HG02840 (cell line): Measurements from ENCODE around the gene SOX2.

ENCODE experiments used
- ATAC-seq: cut with Tn5 transposase; IDR thresholded peaks from one replicate; pipeline ENCODE4 v1.9.1; 2021; ENCODE audit warnings: mild to moderate bottlenecking, moderate library complexity, moderate number of reproducible peaks; ENCODE audit not compliant: unreplicated experiment, low FRiP score

Gene SOX2

DNA sequence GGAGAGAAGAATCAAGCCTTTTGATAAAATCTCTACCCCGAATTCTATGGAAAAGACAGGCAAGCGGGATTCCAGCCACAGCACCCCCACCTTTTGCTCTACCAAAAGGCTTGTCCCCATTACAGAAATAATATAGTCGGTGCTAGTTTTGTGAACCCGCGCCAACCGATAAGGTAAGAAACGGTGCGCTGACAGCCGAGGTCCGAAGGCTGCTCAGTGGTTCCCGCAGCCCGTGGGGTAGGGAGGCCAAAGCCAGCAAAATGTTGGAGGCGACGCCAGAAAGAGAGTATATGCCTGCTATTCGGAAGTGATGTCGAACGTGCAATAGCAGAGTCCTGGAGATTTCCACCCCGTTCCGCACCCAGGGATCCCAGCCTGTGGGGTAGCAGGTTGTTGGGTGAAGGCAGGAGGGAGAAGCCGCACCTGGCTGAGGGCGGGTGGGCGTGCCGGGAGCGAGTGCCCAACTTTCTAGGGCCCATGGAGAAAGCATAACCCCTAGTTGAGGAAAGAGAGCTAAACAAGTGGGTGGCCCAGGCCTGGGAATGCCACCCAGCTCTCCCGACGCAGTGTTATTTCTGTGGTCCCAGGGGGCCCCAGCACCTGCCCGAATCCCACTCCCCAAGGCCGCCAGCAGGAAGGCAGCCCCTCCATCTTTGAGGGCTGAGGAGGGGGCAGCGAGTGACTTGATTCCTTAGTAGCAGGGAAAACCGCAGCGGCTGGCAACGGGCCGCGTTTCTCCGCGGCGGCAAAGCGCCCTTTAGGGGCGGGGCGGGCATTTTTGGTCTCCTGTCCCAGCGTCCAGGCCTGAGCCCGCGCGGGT lies 7.9 kb upstream of the SOX2 start:
- no peak for ATAC-seq

DNA sequence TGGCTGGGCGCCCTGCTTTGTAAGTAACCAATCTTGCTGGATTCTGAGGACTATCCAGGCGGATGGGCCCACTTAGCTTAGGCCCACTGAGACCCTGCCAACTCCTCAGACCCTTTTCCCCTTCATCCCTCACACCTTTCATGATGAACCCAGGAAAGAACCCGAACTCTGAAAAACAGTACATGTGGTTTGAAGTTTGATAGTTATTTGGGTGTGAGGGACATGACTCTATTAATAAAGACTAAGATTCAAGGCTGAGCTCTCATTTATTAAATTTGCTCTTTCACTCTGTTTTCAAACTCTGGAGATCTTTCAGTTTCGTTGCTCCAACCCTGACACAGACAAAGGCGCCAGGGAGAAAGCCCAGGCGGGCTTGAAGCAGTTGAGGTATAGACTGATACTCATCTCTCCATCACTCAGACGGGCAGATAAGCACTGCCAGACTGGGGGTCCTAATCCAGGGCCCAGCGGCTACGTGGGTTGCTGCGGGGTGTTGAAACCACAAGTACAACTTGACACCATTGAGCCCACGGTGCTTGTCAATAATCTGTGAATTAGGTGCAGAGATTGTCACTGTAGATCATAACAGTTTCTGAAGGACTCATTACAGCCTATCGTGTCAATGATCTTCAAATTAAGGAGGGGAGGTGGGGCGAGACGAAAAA lies 7.2 kb upstream of the SOX2 start:
- ATAC-seq, result no peak

DNA sequence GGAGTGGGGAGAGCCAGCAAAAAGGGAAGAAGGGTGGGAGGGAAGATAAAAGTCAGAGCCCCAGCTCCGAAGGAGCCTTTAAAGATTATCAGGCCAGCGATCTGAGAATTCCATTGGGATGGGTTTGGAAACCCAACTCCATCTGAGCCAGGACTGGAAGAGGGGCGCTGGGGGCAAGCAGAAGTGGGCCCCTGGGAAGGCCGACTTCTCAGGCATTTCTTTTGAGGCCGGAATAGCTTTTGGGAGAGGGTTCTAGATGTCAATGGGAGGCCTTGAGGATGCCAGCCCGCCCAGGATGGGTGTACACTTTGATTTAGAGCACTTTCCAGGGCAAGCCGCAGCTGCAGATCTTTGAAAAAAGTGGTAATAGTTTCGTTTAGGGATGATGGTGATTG lies 6.6 kb upstream of the SOX2 start:
- ATAC-seq, result no peak

DNA sequence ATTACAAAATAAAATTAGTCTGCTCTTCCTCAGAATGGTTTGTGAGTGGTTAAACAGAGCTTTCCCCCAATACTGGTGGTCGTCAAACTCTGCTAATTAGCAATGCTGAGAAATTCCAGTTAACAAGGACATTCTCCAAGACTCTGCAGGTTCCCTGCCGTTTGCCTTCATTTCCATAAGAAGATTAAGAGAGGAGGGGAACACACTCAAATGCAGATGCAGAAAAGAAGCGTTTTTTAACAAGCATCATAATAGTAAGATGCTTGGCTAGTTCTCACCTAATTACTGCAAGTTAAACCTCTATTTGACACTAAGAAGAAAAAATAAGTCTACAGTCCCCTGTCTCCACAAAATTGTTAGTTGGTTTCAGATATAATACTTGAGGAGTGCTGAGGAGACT lies 3.7 kb upstream of the SOX2 start:
- no peak for ATAC-seq

DNA sequence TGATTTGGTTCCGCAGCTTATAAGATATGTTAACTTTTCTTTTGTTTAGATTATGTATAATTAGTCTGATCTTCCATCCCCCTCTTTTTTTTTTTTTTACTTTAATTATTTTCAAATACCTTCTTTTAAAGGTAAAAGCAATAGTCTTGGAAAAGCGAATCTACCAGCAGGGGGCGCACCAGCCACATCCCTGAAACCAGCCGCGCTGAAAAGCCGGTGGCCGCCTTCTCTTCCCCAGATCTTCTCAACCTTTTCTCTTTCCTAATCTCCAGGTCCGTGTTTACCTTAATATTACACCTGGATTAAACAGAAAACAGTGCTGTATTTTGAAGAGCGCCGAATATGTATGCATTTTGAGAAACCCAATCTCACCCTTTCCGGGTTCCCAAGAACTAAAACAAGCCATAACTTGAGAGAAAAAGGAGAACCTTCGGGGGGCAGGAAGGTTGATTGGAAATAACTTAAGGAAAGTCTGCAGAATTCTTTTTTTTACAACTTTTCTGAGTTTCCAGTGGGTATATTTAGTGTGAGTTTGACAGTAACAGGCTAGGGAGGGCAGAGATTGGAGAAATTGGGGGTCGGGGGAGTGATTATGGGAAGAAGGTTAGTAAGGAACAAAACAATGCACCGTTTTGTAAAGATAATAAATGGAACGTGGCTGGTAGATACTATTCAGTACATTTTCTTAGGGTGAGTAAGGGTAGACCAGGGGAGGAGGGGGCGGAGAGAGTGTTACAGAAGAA lies 2.0 kb upstream of the SOX2 start:
- no peak for ATAC-seq

DNA sequence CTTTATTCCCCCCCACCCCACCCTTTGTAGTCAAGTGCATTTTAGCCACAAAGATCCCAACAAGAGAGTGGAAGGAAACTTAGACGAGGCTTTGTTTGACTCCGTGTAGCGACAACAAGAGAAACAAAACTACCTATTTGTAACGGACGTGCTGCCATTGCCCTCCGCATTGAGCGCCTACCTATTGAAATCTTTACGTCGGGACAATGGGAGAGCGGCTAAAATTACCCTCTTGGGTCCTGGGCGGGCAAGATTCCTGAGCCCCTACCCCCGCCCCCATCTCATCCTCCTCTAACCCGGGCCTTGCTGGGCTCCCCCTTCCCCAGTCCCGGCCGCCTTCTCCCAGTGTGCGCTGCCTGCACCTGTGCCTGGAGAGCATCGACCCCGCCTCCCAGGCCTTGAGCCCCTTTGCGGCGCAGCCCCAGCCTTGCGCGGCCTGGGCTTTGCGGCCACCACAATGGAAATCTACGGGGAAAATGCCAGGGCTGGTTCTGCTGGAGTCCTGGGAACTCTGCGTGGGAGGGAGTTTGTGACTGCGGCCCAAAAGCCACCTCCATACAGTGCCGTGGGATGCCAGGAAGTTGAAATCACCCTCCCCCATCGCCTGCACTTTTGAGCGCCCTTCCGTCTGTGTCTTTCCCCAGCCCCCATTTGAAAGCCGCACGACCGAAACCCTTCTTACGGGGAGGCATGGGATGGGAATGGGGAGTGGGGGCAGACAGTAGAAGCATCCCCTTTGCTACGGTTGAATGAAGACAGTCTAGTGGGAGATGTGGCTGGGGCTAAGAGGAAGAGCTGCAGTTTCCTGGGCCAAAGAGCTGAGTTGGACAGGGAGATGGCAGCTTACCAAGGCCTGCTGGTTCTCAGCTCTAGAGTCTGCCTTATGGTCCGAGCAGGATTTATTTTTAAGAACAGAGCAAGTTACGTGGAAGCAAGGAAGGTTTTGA lies 1.1 kb upstream of the SOX2 start:
- no peak for ATAC-seq

DNA sequence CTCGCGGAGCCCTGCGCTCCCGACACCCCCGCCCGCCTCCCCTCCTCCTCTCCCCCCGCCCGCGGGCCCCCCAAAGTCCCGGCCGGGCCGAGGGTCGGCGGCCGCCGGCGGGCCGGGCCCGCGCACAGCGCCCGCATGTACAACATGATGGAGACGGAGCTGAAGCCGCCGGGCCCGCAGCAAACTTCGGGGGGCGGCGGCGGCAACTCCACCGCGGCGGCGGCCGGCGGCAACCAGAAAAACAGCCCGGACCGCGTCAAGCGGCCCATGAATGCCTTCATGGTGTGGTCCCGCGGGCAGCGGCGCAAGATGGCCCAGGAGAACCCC lies 464 bp downstream of the SOX2 start:
- no peak for ATAC-seq

DNA sequence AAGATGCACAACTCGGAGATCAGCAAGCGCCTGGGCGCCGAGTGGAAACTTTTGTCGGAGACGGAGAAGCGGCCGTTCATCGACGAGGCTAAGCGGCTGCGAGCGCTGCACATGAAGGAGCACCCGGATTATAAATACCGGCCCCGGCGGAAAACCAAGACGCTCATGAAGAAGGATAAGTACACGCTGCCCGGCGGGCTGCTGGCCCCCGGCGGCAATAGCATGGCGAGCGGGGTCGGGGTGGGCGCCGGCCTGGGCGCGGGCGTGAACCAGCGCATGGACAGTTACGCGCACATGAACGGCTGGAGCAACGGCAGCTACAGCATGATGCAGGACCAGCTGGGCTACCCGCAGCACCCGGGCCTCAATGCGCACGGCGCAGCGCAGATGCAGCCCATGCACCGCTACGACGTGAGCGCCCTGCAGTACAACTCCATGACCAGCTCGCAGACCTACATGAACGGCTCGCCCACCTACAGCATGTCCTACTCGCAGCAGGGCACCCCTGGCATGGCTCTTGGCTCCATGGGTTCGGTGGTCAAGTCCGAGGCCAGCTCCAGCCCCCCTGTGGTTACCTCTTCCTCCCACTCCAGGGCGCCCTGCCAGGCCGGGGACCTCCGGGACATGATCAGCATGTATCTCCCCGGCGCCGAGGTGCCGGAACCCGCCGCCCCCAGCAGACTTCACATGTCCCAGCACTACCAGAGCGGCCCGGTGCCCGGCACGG lies 991 bp downstream of the SOX2 start:
- no peak for ATAC-seq

DNA sequence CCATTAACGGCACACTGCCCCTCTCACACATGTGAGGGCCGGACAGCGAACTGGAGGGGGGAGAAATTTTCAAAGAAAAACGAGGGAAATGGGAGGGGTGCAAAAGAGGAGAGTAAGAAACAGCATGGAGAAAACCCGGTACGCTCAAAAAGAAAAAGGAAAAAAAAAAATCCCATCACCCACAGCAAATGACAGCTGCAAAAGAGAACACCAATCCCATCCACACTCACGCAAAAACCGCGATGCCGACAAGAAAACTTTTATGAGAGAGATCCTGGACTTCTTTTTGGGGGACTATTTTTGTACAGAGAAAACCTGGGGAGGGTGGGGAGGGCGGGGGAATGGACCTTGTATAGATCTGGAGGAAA lies 1.5 kb downstream of the SOX2 start:
- no peak for ATAC-seq

DNA sequence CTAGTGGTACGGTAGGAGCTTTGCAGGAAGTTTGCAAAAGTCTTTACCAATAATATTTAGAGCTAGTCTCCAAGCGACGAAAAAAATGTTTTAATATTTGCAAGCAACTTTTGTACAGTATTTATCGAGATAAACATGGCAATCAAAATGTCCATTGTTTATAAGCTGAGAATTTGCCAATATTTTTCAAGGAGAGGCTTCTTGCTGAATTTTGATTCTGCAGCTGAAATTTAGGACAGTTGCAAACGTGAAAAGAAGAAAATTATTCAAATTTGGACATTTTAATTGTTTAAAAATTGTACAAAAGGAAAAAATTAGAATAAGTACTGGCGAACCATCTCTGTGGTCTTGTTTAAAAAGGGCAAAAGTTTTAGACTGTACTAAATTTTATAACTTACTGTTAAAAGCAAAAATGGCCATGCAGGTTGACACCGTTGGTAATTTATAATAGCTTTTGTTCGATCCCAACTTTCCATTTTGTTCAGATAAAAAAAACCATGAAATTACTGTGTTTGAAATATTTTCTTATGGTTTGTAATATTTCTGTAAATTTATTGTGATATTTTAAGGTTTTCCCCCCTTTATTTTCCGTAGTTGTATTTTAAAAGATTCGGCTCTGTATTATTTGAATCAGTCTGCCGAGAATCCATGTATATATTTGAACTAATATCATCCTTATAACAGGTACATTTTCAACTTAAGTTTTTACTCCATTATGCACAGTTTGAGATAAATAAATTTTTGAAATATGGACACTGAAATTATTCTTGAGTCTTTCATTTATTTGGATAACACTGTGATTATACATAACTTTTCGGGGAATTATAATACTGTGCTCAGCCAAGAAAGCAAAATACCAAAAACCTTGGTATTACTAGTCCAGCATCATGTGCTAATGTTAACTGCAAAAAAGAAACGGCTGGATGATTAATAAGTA lies 2.2 kb downstream of the SOX2 start:
- no peak for ATAC-seq

DNA sequence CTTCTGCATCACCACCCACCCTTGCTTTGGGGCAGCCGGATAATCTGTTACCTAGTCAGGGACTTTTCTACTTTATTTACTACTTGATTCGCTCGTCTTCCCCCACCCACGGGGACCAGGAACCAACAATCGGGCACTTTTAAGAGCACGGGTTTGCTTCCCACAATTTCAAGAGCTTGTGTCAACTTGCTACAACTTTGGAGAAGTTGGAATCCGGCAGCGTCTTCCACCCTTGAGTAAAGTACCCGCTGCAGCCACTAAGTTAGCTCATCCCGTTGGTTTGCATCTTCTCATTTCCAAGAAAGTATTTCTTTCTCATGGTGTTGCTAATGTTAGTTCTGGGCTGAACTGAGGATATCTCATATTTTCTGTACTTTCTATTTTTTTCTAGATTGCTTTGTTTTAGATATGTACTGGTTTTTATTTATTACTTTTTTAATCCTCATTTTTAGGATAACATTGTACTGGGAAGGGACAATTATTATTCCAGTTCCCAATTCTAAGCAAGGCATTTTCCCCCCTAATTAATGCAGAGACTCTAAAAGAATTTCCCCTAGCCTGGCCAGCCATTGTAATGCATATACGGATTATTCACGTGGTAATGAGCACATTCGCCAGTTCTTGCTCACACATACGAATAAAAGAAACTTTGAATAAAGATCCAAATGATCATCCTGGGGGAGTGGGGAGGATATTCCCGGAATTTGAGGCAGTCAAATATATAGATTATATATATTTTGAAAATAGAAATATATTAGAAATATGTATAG lies 4.0 kb downstream of the SOX2 start:
- no peak for ATAC-seq

DNA sequence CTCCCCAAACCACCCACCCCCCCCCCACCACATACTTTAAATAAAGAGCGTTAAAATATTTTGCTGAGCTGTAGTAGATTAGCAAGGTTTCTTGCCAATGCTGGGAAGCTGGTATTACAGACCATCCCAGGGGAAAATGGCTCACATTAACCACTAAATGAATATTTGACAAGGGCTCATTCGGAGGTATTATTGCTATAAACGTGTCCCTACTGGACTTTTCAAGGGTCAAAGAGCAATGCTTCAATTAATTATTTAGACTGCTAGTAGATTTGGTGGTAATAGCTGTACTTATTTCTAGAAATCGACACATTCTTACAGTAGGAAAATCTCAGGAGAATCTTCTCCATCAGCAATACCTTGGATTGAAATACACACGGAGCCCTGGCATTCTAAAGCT lies 5.2 kb downstream of the SOX2 start:
- ATAC-seq, result no peak

DNA sequence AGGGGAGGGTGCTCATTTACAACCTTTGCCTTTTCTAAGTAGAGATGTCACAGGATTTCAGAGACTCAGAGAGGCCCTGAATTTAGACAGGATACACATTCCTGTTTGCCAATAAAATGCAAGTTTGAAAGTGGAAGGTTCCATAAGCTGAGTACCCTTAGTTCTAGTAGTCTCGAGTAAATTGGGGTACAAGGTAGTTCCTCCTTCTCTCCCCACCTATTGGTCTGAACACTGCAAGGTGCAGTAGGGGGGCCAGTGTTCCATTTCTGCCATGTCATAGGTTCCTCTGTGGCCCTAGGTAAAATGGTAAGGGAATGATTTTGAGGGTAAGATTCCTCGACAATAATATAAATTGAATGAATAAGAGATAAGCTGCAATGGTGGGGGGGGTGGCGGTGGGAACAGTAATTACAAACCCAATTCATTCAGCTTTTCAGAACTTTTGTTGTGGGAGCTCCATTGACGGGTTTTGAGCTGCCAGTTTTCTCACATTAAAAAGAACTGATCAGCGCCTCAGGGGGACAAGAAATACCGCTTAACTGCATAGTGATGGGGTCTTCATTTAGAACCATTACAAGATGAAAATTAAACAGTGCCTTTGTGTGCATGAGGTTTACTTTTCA lies 5.9 kb downstream of the SOX2 start:
- no peak for ATAC-seq

DNA sequence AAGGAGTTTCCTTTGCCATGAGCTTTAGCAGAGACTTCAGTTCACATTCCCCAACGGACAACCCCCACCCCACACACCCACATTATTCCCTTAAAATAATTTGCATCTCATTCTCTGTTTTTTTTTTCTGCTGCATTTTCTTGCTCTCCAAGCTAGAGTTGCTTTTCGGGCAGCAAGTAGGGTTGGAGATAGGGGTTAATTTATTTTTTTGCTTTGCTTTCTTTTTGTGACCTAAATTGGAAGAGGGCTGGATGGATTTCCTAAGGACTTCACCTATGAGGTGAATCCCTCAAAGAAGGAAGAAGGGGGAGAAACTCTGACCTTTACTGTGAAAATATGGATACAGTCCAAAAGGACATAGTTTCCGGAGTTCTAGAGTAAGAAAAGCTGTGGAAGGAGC lies 6.6 kb downstream of the SOX2 start:
- ATAC-seq, result no peak

DNA sequence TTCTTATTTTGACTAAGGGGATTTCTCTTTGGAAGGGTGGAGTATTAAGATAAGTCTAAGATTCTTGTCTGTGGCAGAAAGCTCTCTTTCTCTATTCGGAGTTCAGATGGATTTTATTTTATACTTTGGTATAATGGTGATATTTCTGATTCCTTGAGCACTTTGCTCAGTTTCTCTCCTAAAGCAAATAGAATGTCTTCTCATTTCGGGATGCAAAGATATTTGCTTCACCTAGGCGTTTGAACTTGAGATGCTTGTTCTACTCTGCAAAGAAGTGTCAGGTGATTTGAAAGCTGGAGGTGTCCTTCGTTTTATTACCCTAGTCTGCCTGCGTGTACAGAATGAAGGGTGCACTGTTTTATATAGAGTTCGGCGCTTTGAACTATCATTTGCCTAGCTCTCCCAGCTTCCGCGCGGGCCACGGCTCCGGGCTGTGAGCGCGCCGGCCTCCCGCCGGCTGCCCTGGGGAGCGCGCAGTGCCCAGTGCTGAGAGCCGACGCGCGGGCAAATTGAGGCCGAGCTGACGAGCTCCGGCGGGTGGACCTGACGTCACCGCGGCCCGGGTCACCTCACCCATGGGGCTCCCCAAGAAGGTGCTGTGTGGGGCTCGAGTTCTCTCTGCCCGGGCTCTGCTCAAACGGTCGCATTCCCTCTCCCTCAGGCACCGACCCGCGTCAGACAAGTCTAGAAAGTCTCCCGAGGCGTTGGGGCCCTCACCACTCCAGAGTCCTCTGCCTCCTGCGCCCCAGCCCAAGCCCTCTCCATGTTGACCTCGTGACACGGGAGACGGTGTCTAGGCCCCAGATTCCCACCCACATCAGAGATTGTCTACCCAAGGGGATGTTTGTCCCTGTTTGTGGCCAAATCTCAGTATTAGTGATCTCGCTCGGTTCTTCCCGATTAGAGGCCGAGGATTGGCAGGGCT lies 7.5 kb downstream of the SOX2 start:
- no peak for ATAC-seq

DNA sequence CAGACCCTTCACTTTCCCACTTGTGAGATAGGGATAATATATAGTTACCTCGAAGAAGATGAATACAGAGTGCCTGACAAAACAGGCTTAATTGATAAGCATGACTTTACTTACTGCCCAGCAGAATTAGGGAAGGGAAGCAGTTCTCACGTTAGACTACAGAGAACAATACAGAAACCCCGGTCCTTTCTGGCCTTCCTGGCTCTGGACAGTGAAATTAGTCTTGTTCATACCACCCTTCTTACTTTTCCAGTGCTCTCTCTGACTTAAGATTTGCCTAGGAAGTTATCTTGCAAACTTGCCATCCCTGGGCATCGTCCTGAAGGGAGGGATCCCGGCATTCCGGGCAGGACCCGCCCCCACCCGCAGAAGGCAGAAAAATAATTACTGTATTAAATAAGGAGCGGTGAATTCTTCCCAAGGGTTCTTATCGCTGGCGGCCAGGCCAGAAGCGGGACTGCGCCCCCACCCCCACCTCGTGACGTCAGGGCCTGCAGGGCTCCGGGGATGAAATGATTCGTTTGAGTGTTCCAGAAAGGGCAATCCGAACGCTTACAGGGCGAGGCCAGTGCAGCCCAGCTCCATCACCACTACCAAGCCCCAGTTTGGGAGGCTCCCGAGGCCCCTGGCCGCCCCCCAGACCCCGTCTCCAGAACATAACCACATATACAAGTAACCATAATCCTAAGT lies 8.4 kb downstream of the SOX2 start:
- no peak for ATAC-seq
